GM12872 (cell line): Measurements from ENCODE around the gene SP5.

ENCODE experiments used
- CTCF ChIP-seq: IDR thresholded peaks from 3 replicates; pipeline ENCODE4 v1.5.1; 2011; ENCODE audit warnings: low read depth, mild to moderate bottlenecking, low read length, moderate library complexity; ENCODE audit not compliant: insufficient read depth

The SP5 gene

GRCh38 chr2:170712653-170713542 is 2.2 kb upstream of the SP5 start:
- TF ChIP-seq CTCF: no peak

- no peak for TF ChIP-seq CTCF
Observed at GRCh38 chr2:170713543-170714380, 1.4 kb upstream of the SP5 start.

- no peak for TF ChIP-seq CTCF
Observed at GRCh38 chr2:170714381-170715061, 616 bp upstream of the SP5 start.

- no peak for TF ChIP-seq CTCF
Observed at GRCh38 chr2:170715932-170716777, 1.0 kb downstream of the SP5 start.

- TF ChIP-seq CTCF: peak; percentile 35; the same call in 1 of the 3 replicates
Observed at GRCh38 chr2:170716851-170717598, 1.9 kb downstream of the SP5 start.

GRCh38 chr2:170717599-170717963 is 2.4 kb downstream of the SP5 start:
- TF ChIP-seq CTCF: no peak
